ENCODE results near the gene SUSD1. TPM values are rescaled to one million over a fixed set of nuclear protein-coding genes. Genes with fewer than 3 reads are reported as not detected.

The SUSD1 gene
- total and polyA plus RNA-seq, 8 donors = 2.6 to 14.8 (median 4.4) TPM

GRCh38 chr9:112047538-112048066, 127.5 kb downstream of the SUSD1 start:
- no peaks in the 10 kb centered on the region for H3K36me3 ChIP-seq
- intact Hi-C loops (cut with DNase I) = no loop called here
- H3K27ac ChIP-seq = no peak overlapping the region
- H3K9me3 ChIP-seq = no peaks in the 10 kb centered on the region
- no peaks in the 10 kb centered on the region for H3K27me3 ChIP-seq
- H3K4me3 ChIP-seq = no peak overlapping the region
- no peak for TF ChIP-seq CTCF (IDR thresholded peaks at IDR 0.05)
- DNase-seq (no peak), FAIRE-seq (no peak), ATAC-seq (no peak)
- H3K4me1 ChIP-seq = peaks cover 11 to 28% (median 14%) of the 10 kb centered on the region in 3 donors

- intact Hi-C loops (cut with DNase I) = no loop called here
- no peaks in the 10 kb centered on the region for H3K9me3 ChIP-seq
- no peaks in the 10 kb centered on the region for H3K27me3 ChIP-seq
- H3K4me3 ChIP-seq = no peak overlapping the region
- no peak for FAIRE-seq
- no peaks in the 10 kb centered on the region for H3K36me3 ChIP-seq
- peaks cover 11 to 25% (median 14%) of the 10 kb centered on the region in 3 donors for H3K4me1 ChIP-seq
- TF ChIP-seq CTCF (IDR thresholded peaks at IDR 0.05) = no peak
- no peak overlapping the region for H3K27ac ChIP-seq
- DNase-seq = no peak
- no peak for ATAC-seq
These were observed 128.9 kb downstream of the SUSD1 start for GRCh38 chr9:112046181-112046580.

- ATAC-seq (no peak), FAIRE-seq (no peak)
- no peak for TF ChIP-seq CTCF (IDR thresholded peaks at IDR 0.05)
These were observed 130.2 kb downstream of the SUSD1 start for GRCh38 chr9:112044881-112045280.

GRCh38 chr9:112044186-112044585, 130.9 kb downstream of the SUSD1 start:
- H3K27ac ChIP-seq = no peak overlapping the region
- intact Hi-C loops (cut with DNase I) = no loop called here
- no peaks in the 10 kb centered on the region for H3K36me3 ChIP-seq
- peaks cover under 1 to 6% (median under 1%) of the 10 kb centered on the region in 3 donors for H3K4me1 ChIP-seq
- TF ChIP-seq CTCF (IDR thresholded peaks at IDR 0.05) = no peak
- H3K9me3 ChIP-seq = no peaks in the 10 kb centered on the region
- FAIRE-seq (no peak), ATAC-seq (no peak), DNase-seq (no peak)
- no peaks in the 10 kb centered on the region for H3K27me3 ChIP-seq
- H3K4me3 ChIP-seq = no peak overlapping the region

More at GRCh38 chr9:112044881-112045280, 130.2 kb downstream of the SUSD1 start:
- Histone ChIP-seq H3K4me1 (peaks cover 8 to 13% (median 8%) of the 10 kb centered on the region in 3 donors), H3K9me3 (no peaks in the 10 kb centered on the region), H3K36me3 (no peaks in the 10 kb centered on the region), H3K27ac (no peak overlapping the region), H3K4me3 (no peak overlapping the region), H3K27me3 (no peaks in the 10 kb centered on the region)
- WGBS, 2 donors = 93 to 94% methylated on average over 4 of the region's 4 CpGs
- intact Hi-C loops (cut with DNase I) = no loop called here
- DNase-seq = no peak

- FAIRE-seq (no peak), DNase-seq (no peak), ATAC-seq (no peak)
- H3K4me3 ChIP-seq = no peak overlapping the region
- intact Hi-C loops (cut with DNase I) = no loop called here
- no peak overlapping the region for H3K27ac ChIP-seq
- no peaks in the 10 kb centered on the region for H3K36me3 ChIP-seq
- H3K4me1 ChIP-seq = no peaks in the 10 kb centered on the region
- WGBS, 2 donors = 92 to 96% methylated on average over 1 of the region's 1 CpG
- H3K27me3 ChIP-seq = no peaks in the 10 kb centered on the region
- H3K9me3 ChIP-seq = no peaks in the 10 kb centered on the region
- no peak for TF ChIP-seq CTCF (IDR thresholded peaks at IDR 0.05)
These were observed 131.7 kb downstream of the SUSD1 start for GRCh38 chr9:112043423-112043822.
